ENCODE results near the gene VTI1A.
A peak's percentile ranks its signal among the peaks of the same experiment; 100 is the strongest.
"Not testable (repeated sequence)": the region's sequence is repeated elsewhere in the genome, so short reads cannot be mapped to it uniquely, and the experiment has no call there.

VTI1A gene

DNA sequence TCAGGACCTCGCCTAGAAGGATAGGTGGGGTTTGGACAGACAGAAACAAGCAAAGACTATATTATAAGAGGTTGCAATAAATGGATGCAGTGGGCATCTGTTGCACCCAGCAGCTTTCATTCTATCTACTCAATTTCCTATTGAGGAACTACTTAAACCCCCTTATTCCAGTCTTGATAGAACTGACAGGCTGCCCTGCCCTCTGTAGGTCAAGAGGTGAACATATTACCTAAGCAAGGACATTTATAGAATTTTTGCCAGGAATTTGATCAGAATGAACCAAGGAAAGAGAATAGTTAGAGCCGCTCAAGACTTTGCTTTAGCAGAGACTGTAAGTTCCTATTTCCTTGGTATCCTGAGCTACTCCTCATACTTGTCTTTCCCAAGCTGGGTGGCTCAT, 9.5 kb downstream of the VTI1A start:
- no peak overlapping the region for H3K9ac ChIP-seq (ENCODE audit: low read length)
- H3K36me3 ChIP-seq (ENCODE audit: control insufficient read depth, insufficient read depth, low read length, severe bottlenecking): peaks cover 5% of the 10 kb centered on the region
- peaks cover 4% of the 10 kb centered on the region for H3K9me3 ChIP-seq (ENCODE audit: control insufficient read depth, low read length)
- H3K4me1 ChIP-seq (ENCODE audit: control insufficient read depth, insufficient read depth, low read length): peaks cover 8% of the 10 kb centered on the region
- H3K27me3 ChIP-seq (replicated peaks; ENCODE audit: control insufficient read depth, insufficient read depth, low read length): no peaks in the 10 kb centered on the region
- no peak for DNase-seq (ENCODE audit: low read depth)
- no peak overlapping the region for H3K4me3 ChIP-seq (ENCODE audit: low read length)

DNA sequence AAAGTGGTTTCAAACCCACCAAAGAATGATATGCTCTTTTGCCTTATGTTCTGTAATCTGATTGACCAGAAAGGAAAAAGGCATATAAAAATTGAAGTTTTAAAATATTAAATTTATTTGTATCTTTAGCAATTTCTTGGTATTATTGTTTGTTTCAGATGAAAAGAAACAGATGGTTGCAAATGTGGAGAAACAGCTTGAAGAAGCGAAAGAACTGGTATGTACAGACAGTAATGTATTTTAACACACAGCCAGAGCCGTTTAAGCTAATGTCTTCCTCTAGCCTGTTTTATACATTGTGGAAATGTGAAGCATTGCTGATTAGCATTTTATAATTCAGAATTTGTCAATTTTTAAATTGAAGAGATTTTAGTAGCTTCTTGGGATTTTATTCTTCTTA, 13.4 kb downstream of the VTI1A start:
- no peaks in the 10 kb centered on the region for H3K9me3 ChIP-seq (ENCODE audit: control insufficient read depth, low read length)
- no peak overlapping the region for H3K4me3 ChIP-seq (ENCODE audit: low read length)
- no peak for DNase-seq (ENCODE audit: low read depth)
- peaks cover 16% of the 10 kb centered on the region for H3K36me3 ChIP-seq (ENCODE audit: control insufficient read depth, insufficient read depth, low read length, severe bottlenecking)
- peaks cover 8% of the 10 kb centered on the region for H3K4me1 ChIP-seq (ENCODE audit: control insufficient read depth, insufficient read depth, low read length)
- H3K27me3 ChIP-seq (replicated peaks; ENCODE audit: control insufficient read depth, insufficient read depth, low read length): no peaks in the 10 kb centered on the region
- no peak overlapping the region for H3K9ac ChIP-seq (ENCODE audit: low read length)

DNA sequence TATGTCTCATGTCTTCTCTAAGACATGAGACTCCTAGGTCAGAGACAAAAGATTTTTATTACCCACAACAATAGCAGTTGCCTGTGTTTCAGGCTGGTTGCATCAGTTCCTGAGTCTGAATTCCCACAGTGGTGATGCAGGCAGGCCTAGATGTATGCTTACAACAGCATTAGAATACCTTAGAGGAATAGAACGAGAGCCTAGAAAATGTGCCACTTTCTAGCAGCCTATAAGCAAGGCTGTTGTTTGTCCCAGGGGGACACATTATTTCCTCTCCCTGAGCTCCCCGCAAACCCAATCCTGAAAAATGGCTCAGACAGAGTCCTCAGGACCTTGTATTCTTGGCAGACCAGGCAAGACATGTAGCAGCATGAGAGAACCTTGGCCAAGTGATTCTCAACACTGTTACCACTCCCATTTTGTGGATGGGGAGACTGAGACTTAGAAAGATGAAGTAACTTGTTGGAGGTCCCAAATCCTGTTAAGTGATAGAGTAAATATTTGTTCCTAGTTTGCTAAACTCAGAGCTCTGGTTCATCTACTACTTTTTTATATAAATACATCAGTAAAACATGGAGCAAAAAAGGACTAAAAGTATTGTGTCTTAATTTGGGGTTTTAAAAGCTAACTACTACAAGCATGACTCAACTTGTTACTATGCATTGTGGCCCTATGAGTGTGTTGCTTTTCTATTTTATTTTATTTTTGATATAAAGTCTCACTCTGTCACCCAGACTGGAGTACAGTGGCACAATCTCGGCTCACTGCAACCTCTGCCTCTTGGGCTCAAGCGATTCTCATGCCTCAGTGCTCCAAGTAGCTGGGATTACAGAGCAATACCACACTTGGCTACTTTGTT, 14.2 kb downstream of the VTI1A start:
- peak; percentile 47 for DNase-seq (ENCODE audit: low read depth)
- H3K27me3 ChIP-seq (replicated peaks; ENCODE audit: control insufficient read depth, insufficient read depth, low read length): no peaks in the 10 kb centered on the region
- H3K4me3 ChIP-seq (ENCODE audit: low read length): no peak overlapping the region
- peaks cover 8% of the 10 kb centered on the region for H3K4me1 ChIP-seq (ENCODE audit: control insufficient read depth, insufficient read depth, low read length)
- H3K9me3 ChIP-seq (ENCODE audit: control insufficient read depth, low read length): no peaks in the 10 kb centered on the region
- H3K36me3 ChIP-seq (ENCODE audit: control insufficient read depth, insufficient read depth, low read length, severe bottlenecking): peaks cover 25% of the 10 kb centered on the region
- no peak overlapping the region for H3K9ac ChIP-seq (ENCODE audit: low read length)

DNA sequence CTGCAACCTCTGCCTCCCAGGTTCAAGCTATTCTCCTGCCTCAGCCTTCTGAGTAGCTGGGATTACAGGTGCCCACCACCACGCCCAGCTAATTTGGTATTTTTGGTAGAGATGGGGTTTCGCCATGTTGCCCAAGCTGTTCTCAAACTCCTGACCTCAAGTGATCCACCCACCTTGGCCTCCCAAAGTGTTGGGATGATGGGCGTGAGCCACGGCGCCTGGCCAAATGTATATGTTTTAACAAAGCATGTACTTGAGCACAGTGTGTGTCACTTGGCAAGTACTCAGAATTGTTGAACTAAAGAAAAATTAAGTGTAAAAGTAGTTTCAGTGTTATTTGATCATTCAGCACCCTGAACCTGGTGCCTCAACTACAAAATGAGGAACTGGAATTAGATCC, 17.1 kb downstream of the VTI1A start:
- H3K27me3 ChIP-seq (replicated peaks; ENCODE audit: control insufficient read depth, insufficient read depth, low read length); H3K9ac ChIP-seq (ENCODE audit: low read length); H3K9me3 ChIP-seq (ENCODE audit: control insufficient read depth, low read length); DNase-seq (ENCODE audit: low read depth); H3K4me3 ChIP-seq (ENCODE audit: low read length); H3K4me1 ChIP-seq (ENCODE audit: control insufficient read depth, insufficient read depth, low read length): not testable (repeated sequence)
- H3K36me3 ChIP-seq (ENCODE audit: control insufficient read depth, insufficient read depth, low read length, severe bottlenecking): peaks cover 46% of the 10 kb centered on the region

DNA sequence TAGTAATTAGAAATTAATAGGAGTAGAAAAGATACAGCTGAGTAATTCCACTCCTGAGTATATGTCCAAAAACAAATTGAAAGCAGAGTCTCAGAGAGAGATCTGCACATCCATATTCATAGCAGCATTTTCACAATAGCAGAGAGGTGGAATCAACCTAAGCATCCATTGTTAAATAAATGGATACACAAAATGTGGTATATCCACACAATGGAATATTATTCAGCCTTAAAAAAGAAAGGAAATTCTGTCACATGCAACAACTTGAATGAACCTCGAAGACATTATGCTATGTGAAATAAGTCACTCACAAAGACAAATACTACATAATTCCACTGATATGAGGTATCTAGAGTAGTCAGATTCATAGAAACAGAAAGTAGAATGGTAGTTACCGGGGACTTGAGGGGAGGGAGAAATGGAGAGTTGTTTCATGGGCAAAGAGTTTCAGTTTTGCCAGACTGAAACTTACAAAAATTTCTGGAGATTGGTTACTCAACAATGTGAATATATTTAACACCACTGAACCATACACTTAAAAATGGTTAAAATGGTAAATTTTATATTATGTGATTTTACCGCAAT, 18.4 kb downstream of the VTI1A start:
- Histone ChIP-seq H3K9me3 (ENCODE audit: control insufficient read depth, low read length) (no peaks in the 10 kb centered on the region), H3K4me1 (ENCODE audit: control insufficient read depth, insufficient read depth, low read length) (peaks cover 8% of the 10 kb centered on the region), H3K4me3 (ENCODE audit: low read length) (no peak overlapping the region), H3K9ac (ENCODE audit: low read length) (no peak overlapping the region), H3K36me3 (ENCODE audit: control insufficient read depth, insufficient read depth, low read length, severe bottlenecking) (peaks cover 46% of the 10 kb centered on the region), H3K27me3 (replicated peaks; ENCODE audit: control insufficient read depth, insufficient read depth, low read length) (no peaks in the 10 kb centered on the region)
- DNase-seq (ENCODE audit: low read depth): no peak

DNA sequence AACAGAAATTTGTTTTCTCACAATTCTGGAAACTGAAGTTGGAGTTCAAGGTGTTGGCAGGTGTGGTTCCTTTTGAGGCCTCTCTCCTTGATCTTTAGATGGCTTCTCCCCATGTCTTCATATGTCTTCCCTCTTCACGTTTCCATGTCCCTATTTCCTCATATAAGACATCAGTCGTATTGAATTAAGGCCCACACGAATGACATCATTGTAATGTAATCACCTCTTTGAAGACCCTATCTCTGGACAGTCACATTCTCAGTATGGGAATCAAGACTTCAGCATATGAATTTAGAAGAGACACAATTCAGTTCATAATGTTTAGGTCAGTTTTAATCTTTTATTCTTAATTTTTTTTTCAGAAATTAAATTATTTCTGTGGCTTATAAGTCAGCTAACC, 19.8 kb downstream of the VTI1A start:
- H3K9me3 ChIP-seq (ENCODE audit: control insufficient read depth, low read length): no peaks in the 10 kb centered on the region
- no peak overlapping the region for H3K4me3 ChIP-seq (ENCODE audit: low read length)
- H3K27me3 ChIP-seq (replicated peaks; ENCODE audit: control insufficient read depth, insufficient read depth, low read length): no peaks in the 10 kb centered on the region
- no peak overlapping the region for H3K9ac ChIP-seq (ENCODE audit: low read length)
- no peak for DNase-seq (ENCODE audit: low read depth)
- H3K36me3 ChIP-seq (ENCODE audit: control insufficient read depth, insufficient read depth, low read length, severe bottlenecking): peaks cover 41% of the 10 kb centered on the region
- H3K4me1 ChIP-seq (ENCODE audit: control insufficient read depth, insufficient read depth, low read length): peaks cover 3% of the 10 kb centered on the region

DNA sequence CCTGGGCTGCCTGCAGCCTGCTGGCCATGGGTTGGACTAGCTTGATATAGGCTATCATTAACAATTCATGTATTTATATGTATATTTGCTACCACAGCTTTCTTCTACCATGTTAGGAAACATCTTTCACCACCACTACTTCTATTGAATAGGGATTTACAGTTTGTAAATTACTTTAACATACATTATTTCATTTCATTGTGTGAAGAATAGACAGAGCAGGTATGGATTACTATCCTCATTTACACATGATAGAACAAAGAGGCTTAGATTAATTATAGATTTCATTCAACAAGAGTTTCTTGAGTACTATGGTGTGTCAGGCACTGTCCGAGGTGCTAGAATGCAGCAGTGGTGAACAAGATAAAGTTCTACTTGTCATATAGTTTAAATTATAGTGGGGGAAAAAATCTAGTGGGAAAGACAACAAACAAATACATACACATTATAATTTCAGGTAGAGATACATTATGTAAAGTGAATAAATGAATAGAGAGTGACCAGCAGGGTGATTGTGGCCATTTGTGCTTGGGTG, 20.6 kb downstream of the VTI1A start:
- no peaks in the 10 kb centered on the region for H3K9me3 ChIP-seq (ENCODE audit: control insufficient read depth, low read length)
- H3K4me1 ChIP-seq (ENCODE audit: control insufficient read depth, insufficient read depth, low read length): peaks cover 7% of the 10 kb centered on the region
- no peak for DNase-seq (ENCODE audit: low read depth)
- peaks cover 41% of the 10 kb centered on the region for H3K36me3 ChIP-seq (ENCODE audit: control insufficient read depth, insufficient read depth, low read length, severe bottlenecking)
- H3K27me3 ChIP-seq (replicated peaks; ENCODE audit: control insufficient read depth, insufficient read depth, low read length): no peaks in the 10 kb centered on the region
- H3K4me3 ChIP-seq (ENCODE audit: low read length): no peak overlapping the region
- no peak overlapping the region for H3K9ac ChIP-seq (ENCODE audit: low read length)

DNA sequence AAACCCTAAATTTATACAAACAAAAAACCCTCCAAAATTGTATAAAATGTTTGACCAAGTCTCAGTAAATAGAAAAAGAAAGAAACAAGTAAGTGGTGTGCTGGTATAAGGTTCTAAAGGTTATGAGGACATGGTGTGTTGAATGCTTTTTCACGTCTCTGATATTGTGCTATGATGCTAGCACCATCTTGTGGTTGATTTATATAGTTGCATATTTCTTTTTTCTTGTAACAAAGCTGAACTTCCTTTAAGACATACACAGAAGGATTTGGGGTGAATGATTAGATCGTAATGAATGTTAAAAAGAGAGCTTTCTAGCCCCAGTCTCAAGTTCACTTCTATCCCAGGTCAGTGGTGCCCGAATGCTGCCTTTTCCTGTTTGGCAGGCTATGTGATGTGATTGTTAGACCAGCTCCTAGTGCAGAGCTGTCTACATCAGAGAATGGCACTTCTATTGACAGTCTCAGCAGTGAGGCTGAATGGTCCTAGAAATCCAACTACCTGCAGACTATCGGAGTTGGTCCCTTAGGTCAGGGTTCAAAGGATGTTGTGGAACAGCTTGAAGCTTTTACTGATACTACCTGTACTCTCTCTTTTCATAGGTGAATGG, 25.0 kb downstream of the VTI1A start:
- peak; percentile 73 for DNase-seq (ENCODE audit: low read depth)
- H3K4me1 ChIP-seq (ENCODE audit: control insufficient read depth, insufficient read depth, low read length): peaks cover 14% of the 10 kb centered on the region

DNA sequence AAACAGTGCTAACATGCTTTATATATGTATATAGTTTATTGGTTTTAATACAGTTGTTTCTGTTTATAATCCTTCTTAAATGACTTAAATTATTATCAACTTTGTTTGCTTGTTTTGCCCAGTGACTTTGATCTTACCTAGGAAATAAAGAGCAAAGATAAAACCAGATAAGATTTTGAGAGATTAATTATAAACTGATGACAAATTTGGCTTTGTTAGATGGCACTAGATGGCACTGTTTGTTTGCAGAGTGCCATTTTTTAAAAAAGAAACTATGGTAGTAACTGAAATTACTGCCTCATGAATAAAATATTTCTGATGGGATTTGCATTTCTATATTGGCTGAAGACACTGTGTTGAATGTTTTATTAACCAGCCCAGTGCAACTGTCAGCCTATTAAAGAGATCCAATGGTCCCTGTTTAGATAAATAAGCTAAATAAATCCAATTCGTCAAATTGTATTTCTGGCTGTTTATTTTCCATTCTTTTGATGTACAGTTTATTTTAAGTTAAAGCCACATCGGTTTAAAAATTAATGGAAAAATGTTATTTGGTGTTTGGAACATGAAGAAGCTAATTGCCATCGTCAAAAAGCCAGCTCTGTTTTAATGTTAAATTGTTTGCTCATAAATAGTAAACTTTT, 28.7 kb downstream of the VTI1A start:
- Histone ChIP-seq H3K4me1 (ENCODE audit: control insufficient read depth, insufficient read depth, low read length) (peaks cover 19% of the 10 kb centered on the region), H3K9ac (ENCODE audit: low read length) (no peak overlapping the region)
- DNase-seq (ENCODE audit: low read depth): peak; percentile 70

More for the DNA sequence above, 25.0 kb downstream of the VTI1A start:
- Histone ChIP-seq H3K9me3 (ENCODE audit: control insufficient read depth, low read length) (no peaks in the 10 kb centered on the region), H3K36me3 (ENCODE audit: control insufficient read depth, insufficient read depth, low read length, severe bottlenecking) (peaks cover 17% of the 10 kb centered on the region), H3K4me3 (ENCODE audit: low read length) (no peak overlapping the region), H3K9ac (ENCODE audit: low read length) (peak overlapping the region; percentile 54), H3K27me3 (replicated peaks; ENCODE audit: control insufficient read depth, insufficient read depth, low read length) (no peaks in the 10 kb centered on the region)

DNA sequence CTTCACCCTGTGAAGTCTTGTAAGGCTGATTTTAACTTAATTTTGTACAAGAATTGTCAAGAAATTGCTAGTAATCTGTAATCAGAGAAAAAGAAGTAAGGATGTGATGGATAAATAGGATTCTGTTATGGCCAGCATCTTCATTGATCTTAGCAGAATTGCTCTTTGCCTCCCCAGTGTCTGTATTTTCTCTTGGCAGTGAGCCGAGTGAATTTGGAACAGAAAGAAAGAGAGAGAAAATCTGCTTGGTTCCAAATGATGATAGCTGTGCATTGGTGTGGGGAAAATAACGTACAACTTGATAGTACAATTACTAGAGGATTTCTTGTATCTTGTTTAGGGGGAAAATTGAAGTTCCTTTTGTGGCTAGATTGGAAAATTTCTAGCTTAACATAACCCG, 34.6 kb downstream of the VTI1A start:
- Histone ChIP-seq H3K9ac (ENCODE audit: low read length) (no peak overlapping the region), H3K36me3 (ENCODE audit: control insufficient read depth, insufficient read depth, low read length, severe bottlenecking) (peaks cover 5% of the 10 kb centered on the region), H3K4me3 (ENCODE audit: low read length) (no peak overlapping the region), H3K9me3 (ENCODE audit: control insufficient read depth, low read length) (no peaks in the 10 kb centered on the region), H3K27me3 (replicated peaks; ENCODE audit: control insufficient read depth, insufficient read depth, low read length) (no peaks in the 10 kb centered on the region), H3K4me1 (ENCODE audit: control insufficient read depth, insufficient read depth, low read length) (peaks cover 7% of the 10 kb centered on the region)
- DNase-seq (ENCODE audit: low read depth): no peak

More for the DNA sequence above, 28.7 kb downstream of the VTI1A start:
- no peaks in the 10 kb centered on the region for H3K9me3 ChIP-seq (ENCODE audit: control insufficient read depth, low read length)
- H3K36me3 ChIP-seq (ENCODE audit: control insufficient read depth, insufficient read depth, low read length, severe bottlenecking): no peaks in the 10 kb centered on the region
- H3K4me3 ChIP-seq (ENCODE audit: low read length): no peak overlapping the region
- no peaks in the 10 kb centered on the region for H3K27me3 ChIP-seq (replicated peaks; ENCODE audit: control insufficient read depth, insufficient read depth, low read length)

DNA sequence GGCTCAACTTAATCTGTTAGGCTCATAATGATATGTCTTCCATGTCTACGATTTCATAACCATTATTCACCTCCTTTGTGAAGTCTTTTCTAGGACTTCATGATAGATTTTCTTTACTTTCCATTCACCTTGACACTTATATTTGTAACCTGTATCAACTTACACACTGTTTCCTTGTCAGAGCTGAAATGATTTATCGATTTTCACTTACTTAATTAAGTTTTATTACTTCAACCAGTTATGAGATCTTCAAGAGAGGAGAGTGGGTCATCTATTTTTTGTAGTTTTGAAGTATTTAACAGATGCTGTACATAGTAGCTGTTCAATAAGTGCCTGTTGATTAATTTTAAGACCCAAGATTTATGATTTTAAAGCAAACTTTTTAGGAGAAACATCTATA, 37.4 kb downstream of the VTI1A start:
- Histone ChIP-seq H3K9ac (ENCODE audit: low read length) (no peak overlapping the region), H3K4me1 (ENCODE audit: control insufficient read depth, insufficient read depth, low read length) (no peaks in the 10 kb centered on the region), H3K36me3 (ENCODE audit: control insufficient read depth, insufficient read depth, low read length, severe bottlenecking) (peaks cover 5% of the 10 kb centered on the region), H3K4me3 (ENCODE audit: low read length) (no peak overlapping the region), H3K27me3 (replicated peaks; ENCODE audit: control insufficient read depth, insufficient read depth, low read length) (no peaks in the 10 kb centered on the region), H3K9me3 (ENCODE audit: control insufficient read depth, low read length) (no peaks in the 10 kb centered on the region)
- no peak for DNase-seq (ENCODE audit: low read depth)

All from adipocyte (in vitro differentiated cells).